GM23248 (cell line): Measurements from ENCODE around the gene GTPBP10. TPM values are rescaled to one million over a fixed set of nuclear protein-coding genes. Genes with fewer than 3 reads are reported as not detected.

Experiments
- DNase-seq: peaks from one replicate; pipeline ENCODE4 v3.0.0-alpha.2; 2015
- H2AFZ ChIP-seq: fragments of 200-600 bp; sonication (generic); 2 replicates; pipeline ENCODE4 v1.6.1; 2016; ENCODE audit warnings: antibody characterized with exemption
- H3F3A ChIP-seq: fragments of 200-600 bp; sonication (generic); 2 replicates; pipeline ENCODE4 v1.6.1; 2016; ENCODE audit warnings: mild to moderate bottlenecking, antibody characterized with exemption, mixed run types; ENCODE audit not compliant: insufficient read depth
- H3K27ac ChIP-seq: fragments of 200-600 bp; sonication (generic); 2 replicates; pipeline ENCODE4 v1.5.1; 2016; ENCODE audit warnings: mild to moderate bottlenecking
- H3K27me3 ChIP-seq: fragments of 200-600 bp; sonication (generic); replicated peaks from 2 replicates; pipeline ENCODE4 v1.6.1; 2016; ENCODE audit warnings: mild to moderate bottlenecking; ENCODE audit not compliant: insufficient read depth
- H3K36me3 ChIP-seq: fragments of 200-600 bp; sonication (generic); 2 replicates; pipeline ENCODE4 v1.6.1; 2016; ENCODE audit warnings: low read depth, mild to moderate bottlenecking
- H3K4me1 ChIP-seq: fragments of 200-600 bp; sonication (generic); 2 replicates; pipeline ENCODE4 v1.6.1; 2016; ENCODE audit warnings: mild to moderate bottlenecking; ENCODE audit not compliant: insufficient read depth
- H3K4me2 ChIP-seq: fragments of 200-600 bp; sonication (generic); one replicate; pipeline ENCODE4 v1.6.1; 2016; ENCODE audit warnings: mild to moderate bottlenecking; ENCODE audit not compliant: unreplicated experiment
- H3K4me3 ChIP-seq: fragments of 200-600 bp; sonication (generic); 2 replicates; pipeline ENCODE4 v1.5.1; 2016; ENCODE audit warnings: mild to moderate bottlenecking
- H3K79me2 ChIP-seq: fragments of 200-600 bp; sonication (generic); 2 replicates; pipeline ENCODE4 v1.6.1; 2016; ENCODE audit warnings: mild to moderate bottlenecking; ENCODE audit not compliant: insufficient read depth
- H3K9ac ChIP-seq: fragments of 200-600 bp; sonication (generic); 2 replicates; pipeline ENCODE4 v1.6.1; 2016; ENCODE audit warnings: mild to moderate bottlenecking
- H3K9me2 ChIP-seq: fragments of 200-600 bp; sonication (generic); 2 replicates; pipeline ENCODE4 v1.6.1; 2016; ENCODE audit warnings: mixed run types, mild to moderate bottlenecking, moderate library complexity; ENCODE audit not compliant: insufficient read depth
- H3K9me3 ChIP-seq: fragments of 200-600 bp; sonication (generic); one replicate; pipeline ENCODE4 v1.6.1; 2017; ENCODE audit warnings: low read depth
- H4K20me1 ChIP-seq: fragments of 200-600 bp; sonication (generic); 2 replicates; pipeline ENCODE4 v1.6.0; 2016; ENCODE audit not compliant: insufficient read depth
- EZH2 ChIP-seq: fragments of 200-600 bp; sonication (generic); IDR thresholded peaks from 2 replicates; pipeline ENCODE4 v1.6.1; 2018; ENCODE audit warnings: antibody characterized with exemption, mild to moderate bottlenecking; ENCODE audit not compliant: insufficient read depth, poor library complexity, severe bottlenecking
- EZH2phosphoT487 ChIP-seq: fragments of 200-600 bp; sonication (generic); IDR thresholded peaks from 2 replicates; pipeline ENCODE4 v1.6.1; 2018; ENCODE audit warnings: antibody characterized with exemption, moderate library complexity, mild to moderate bottlenecking, low read depth; ENCODE audit not compliant: insufficient read depth
- WGBS, 2 experiments: methylation state at CpG; one replicate each; pipeline ENCODE4 v1.1.6; 2015 to 2017; ENCODE audit warnings: low lambda C conversion rate in 2 of 2, low coverage in 1 of 2; ENCODE audit errors: missing lambda C conversion rate in 2 of 2; 5-methylcytosine and 5-hydroxymethylcytosine counted together
- in situ Hi-C: fragments of 300-500 bp; cut with MboI; formaldehyde crosslinking; loops from 2 replicates; pipeline ENCODE4 v1.15.0; 2020
- polyA plus RNA-seq: library from polyadenylated mRNA; unstranded; fragments of >200 nt; fragmentation: Nextera tagmentation; extraction: Ambion mirVana; gene quantifications from 2 replicates; pipeline ENCODE4 v1.2.1, GENCODE V29; 2016
- total RNA-seq: library from RNA; depleted of rRNA; stranded (reverse); fragments of >200 nt; shearing (Covaris generic); gene quantifications from 2 replicates; pipeline ENCODE4 v1.2.3, GENCODE V29; 2014

The GTPBP10 gene
- total and polyA plus RNA-seq, 2 experiments from 2014 or later = 15.0 to 24.6 TPM

- no peaks in the 10 kb centered on the region for H3K27me3 ChIP-seq
- no peak overlapping the region for H3K4me2 ChIP-seq
- H3K9me2 ChIP-seq = no peaks in the 10 kb centered on the region
- H3K4me1 ChIP-seq = peaks cover 23% of the 10 kb centered on the region
- TF ChIP-seq EZH2phosphoT487 (no peak), EZH2 (no peak)
- H3K4me3 ChIP-seq = no peak overlapping the region
- H3K9ac ChIP-seq = no peak overlapping the region
- H3F3A ChIP-seq = peaks cover 26% of the 10 kb centered on the region
- peak overlapping the region; percentile 96 for H3K27ac ChIP-seq
- H3K9me3 ChIP-seq = no peaks in the 10 kb centered on the region
- 6 to 12% methylated on average over 4 of the region's 4 CpGs for WGBS, 2 experiments
- DNase-seq = peak; percentile 64
- H4K20me1 ChIP-seq = no peaks in the 10 kb centered on the region
- peak overlapping the region; percentile 95 for H2AFZ ChIP-seq
- in situ Hi-C loops = no loop called here
- H3K36me3 ChIP-seq = peaks cover 10% of the 10 kb centered on the region
- peaks cover 29% of the 10 kb centered on the region for H3K79me2 ChIP-seq
Observed at GRCh38 chr7:90401989-90402388, 55.5 kb downstream of the GTPBP10 start.

DNA sequence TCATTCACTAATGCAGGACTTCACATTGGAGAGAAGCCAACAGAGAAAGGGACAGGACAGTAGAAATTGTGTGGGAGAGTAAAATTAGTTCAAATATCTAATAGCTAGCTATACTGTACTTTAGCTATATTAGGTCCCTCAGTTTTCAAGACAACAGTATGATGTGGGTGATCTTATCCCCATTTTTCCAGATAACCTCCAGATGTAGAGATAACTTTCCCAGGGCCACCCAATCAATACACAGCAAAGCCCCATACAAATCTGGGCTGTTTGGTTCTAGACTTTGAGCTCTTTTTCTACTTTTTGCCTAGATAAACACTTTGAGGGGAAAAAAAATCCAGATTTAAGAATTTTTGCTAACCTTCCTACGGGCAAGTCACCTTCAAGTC, 56.3 kb downstream of the GTPBP10 start:
- H3K36me3 ChIP-seq = peaks cover 10% of the 10 kb centered on the region
- peaks cover 26% of the 10 kb centered on the region for H3F3A ChIP-seq
- peaks cover 23% of the 10 kb centered on the region for H3K4me1 ChIP-seq
- no peaks in the 10 kb centered on the region for H3K9me2 ChIP-seq
- H2AFZ ChIP-seq = peak overlapping the region; percentile 95
- 0 to 5% methylated on average over 1 of the region's 1 CpG for WGBS, 2 experiments
- peak overlapping the region; percentile 96 for H3K27ac ChIP-seq
- in situ Hi-C loops = no loop called here
- H3K9me3 ChIP-seq = no peaks in the 10 kb centered on the region
- DNase-seq = no peak
- TF ChIP-seq EZH2phosphoT487 (no peak), EZH2 (no peak)
- H3K9ac ChIP-seq = peak overlapping the region; percentile 94
- H3K79me2 ChIP-seq = peaks cover 37% of the 10 kb centered on the region
- H3K4me2 ChIP-seq = peak overlapping the region; percentile 76
- no peaks in the 10 kb centered on the region for H3K27me3 ChIP-seq
- H4K20me1 ChIP-seq = no peaks in the 10 kb centered on the region
- H3K4me3 ChIP-seq = peak overlapping the region; percentile 79

DNA sequence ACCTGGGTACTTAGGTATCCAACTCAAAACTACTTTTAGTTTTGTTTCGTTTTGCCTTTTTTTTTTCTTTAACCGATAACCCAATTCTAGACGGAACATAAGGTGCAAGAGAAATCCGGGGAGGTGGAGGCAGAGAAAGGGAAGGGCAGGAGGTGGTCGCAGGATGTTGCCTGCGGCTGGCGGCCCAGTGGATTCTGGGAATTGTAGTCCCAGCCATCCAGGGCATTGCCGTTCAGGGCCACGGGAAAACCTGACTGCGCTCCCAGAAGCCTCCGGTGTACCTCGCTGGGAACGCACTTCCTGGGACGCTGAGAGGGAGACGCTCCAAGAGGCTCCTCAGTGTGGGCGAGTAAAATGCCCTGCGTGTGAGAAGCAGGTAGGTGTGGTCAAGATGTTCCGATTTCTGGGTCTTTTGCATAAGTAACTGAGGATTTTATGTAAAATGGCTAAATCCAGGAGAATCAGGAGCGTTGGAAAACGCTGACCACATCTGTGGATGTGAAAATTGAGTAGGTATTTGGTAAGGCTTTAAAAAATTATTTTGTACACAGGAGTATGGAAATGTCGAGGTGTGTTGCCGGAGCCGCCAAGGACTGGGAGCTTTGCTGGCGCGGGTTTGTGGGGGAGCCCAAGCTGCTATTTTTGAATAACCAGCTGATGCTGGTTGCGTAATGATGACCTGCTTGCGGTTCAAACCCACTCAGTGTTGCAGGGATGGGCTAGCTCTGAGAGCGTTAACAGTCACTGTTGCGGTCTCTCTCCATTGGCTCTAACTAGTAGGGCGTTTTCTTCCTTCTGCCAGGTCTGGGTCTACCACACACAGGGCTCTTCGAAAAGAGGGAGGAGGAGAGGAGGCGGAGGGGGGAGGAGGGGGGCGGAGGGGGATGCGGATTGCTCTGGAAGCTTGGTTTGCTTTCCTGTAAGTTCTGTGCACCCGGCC, 56.9 kb downstream of the GTPBP10 start, which contains the start of gene CLDN12:
TSS of gene CLDN12 (plus strand) at position 288 of the 940 bp plus-strand sequence. CDS start 9,216 bp downstream, outside the sequence.
- 0 to 1% methylated on average over 31 to 35 of the region's 35 CpGs for WGBS, 2 experiments
- peaks cover 23% of the 10 kb centered on the region for H3K4me1 ChIP-seq
- TF ChIP-seq EZH2 (no peak), EZH2phosphoT487 (no peak)
- no peaks in the 10 kb centered on the region for H3K9me3 ChIP-seq
- H3K27ac ChIP-seq = peak within 1 kb of the TSS; percentile 96
- peaks cover 44% of the 10 kb centered on the region for H3K79me2 ChIP-seq
- H3K9me2 ChIP-seq = no peaks in the 10 kb centered on the region
- in situ Hi-C loops = no loop called here
- H3K27me3 ChIP-seq = no peaks in the 10 kb centered on the region
- peak within 1 kb of the TSS; percentile 84 for H3K4me2 ChIP-seq
- DNase-seq = peak; percentile 99
- peaks cover 26% of the 10 kb centered on the region for H3F3A ChIP-seq
- peak within 1 kb of the TSS; percentile 94 for H3K9ac ChIP-seq
- no peaks in the 10 kb centered on the region for H4K20me1 ChIP-seq
- peak within 1 kb of the TSS; percentile 95 for H2AFZ ChIP-seq
- peak within 1 kb of the TSS; percentile 79 for H3K4me3 ChIP-seq
- peaks cover 10% of the 10 kb centered on the region for H3K36me3 ChIP-seq

DNA sequence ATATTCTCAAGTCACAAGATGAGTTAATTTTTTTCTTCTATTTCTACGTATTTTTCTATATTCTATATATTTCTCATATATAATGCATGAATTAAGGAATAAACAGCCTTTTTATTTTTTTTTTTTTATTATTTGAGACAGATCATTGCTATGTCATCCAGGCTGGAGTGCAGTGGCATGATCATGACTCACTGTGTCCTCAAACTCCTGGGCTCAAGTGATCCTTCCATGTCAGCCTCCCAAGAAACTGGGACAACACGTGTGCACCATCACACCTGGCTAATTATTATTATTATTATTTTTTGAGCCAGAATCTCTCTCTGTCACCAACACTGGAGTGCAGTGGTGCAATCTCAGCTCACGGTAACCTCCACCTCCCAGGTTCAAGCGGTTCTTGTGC, 58.3 kb downstream of the GTPBP10 start:
- Histone ChIP-seq H3K4me2 (peak overlapping the region; percentile 84), H3K4me1 (peaks cover 23% of the 10 kb centered on the region), H3K79me2 (peaks cover 52% of the 10 kb centered on the region), H3K9me3 (no peaks in the 10 kb centered on the region), H2AFZ (no peak overlapping the region), H3K9me2 (no peaks in the 10 kb centered on the region), H4K20me1 (no peaks in the 10 kb centered on the region), H3K9ac (peak overlapping the region; percentile 94), H3K36me3 (peaks cover 19% of the 10 kb centered on the region), H3F3A (peaks cover 32% of the 10 kb centered on the region), H3K4me3 (peak overlapping the region; percentile 79), H3K27ac (peak overlapping the region; percentile 96), H3K27me3 (no peaks in the 10 kb centered on the region)
- peak; percentile 57 for DNase-seq
- WGBS, 2 experiments = 44 to 46% methylated on average over 4 of the region's 4 CpGs
- in situ Hi-C loops = no loop called here
- TF ChIP-seq EZH2 (no peak), EZH2phosphoT487 (no peak)
